ENCODE data around the gene ONECUT3.

The ONECUT3 gene

DNA sequence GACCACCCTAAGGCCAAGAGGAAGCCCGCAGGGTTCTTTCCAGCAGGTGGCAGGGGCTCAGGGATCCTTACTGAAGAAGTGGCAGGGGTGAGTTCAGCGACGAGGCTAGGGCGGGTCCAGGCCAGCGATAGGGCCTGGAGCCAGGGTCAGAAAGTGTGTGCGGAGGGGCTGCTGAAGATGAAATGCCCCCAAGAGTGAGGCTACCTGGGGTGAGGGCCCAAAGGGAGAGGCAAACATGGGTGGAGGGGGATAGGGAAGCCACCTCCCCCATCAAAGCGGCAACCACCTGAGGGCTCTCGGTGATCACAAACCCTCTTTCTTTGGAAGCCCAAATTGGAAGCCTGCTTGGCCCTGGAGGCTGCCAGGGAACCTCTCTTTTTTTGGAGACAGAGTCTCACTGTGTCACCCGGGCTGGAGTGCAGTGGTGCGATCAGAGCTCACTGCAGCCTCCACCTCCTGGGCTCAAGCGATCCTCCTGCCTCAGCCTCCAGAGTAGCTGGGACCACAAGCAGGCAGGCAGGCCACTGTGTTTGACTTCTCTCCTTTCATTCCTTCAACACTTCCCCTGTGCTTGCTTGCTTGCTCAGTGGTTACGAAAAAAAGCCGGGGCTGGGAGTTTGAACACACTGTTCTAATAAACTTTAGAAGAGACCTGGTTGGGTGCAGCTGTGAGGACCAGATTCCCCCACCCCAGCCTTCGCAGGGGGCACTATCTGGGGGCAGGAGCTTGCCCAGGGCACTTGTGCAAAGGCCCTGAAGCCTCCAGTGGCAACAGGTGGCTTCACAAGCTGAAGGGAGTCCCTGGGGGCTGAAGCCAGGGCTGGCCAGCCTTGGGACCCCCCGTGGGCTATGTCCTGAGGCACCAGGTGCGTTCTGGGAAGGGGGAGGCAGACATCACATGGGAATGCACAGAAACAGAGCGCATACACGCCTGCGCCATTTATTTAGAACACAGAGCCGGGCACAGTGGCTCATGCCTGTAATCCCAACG, 60.2 kb downstream of the ONECUT3 start:
- H3K36me3 ChIP-seq (ENCODE audit: control insufficient read depth in 1 of 2, insufficient read depth in 2 of 2, low read length in 2 of 2): peaks cover 11 to 35% of the 10 kb centered on the region in 2 donors
- peak overlapping the region; percentile 74 to 82 for H3K4me3 ChIP-seq (ENCODE audit: low read depth in 1 of 2, low read length in 2 of 2)
- H3K27ac ChIP-seq (ENCODE audit: low read depth, low read length): no peak overlapping the region
- peaks cover 6 to 14% of the 10 kb centered on the region in 2 donors for H3K4me1 ChIP-seq (ENCODE audit: control insufficient read depth in 1 of 2, insufficient read depth in 2 of 2, low read length in 2 of 2)
- no peaks in the 10 kb centered on the region for H3K9me3 ChIP-seq (ENCODE audit: control insufficient read depth in 1 of 2, low read length in 2 of 2)
- no peaks in the 10 kb centered on the region for H3K27me3 ChIP-seq (ENCODE audit: control insufficient read depth in 1 of 2, insufficient read depth in 2 of 2, low read length in 2 of 2)
- H3K9ac ChIP-seq (ENCODE audit: low read depth in 1 of 2, low read length in 2 of 2): peak overlapping the region; percentile 52 to 56

DNA sequence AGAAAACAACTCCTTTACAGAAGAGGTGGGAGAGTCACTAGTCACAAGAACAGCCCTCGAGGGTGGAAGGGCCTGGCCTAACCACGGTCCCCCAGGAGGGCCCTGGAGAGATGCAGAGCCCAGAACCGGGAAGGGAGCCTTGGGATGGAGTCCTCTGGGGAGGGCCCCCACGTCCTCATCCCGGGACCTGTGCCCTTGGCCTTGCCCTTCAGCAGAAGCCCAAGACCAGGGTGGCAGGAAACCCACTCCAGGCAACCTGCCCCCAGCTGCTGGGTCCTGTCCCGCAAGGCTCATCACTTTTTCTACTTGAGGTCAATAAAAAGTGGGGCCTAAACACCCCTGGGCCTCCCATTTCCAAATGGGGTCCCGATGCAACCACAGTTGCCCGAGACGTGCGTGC, 61.1 kb downstream of the ONECUT3 start:
- Histone ChIP-seq H3K27ac (ENCODE audit: low read depth, low read length) (no peak overlapping the region), H3K36me3 (ENCODE audit: control insufficient read depth in 1 of 2, insufficient read depth in 2 of 2, low read length in 2 of 2) (peaks cover 12 to 44% of the 10 kb centered on the region in 2 donors), H3K4me1 (ENCODE audit: control insufficient read depth in 1 of 2, insufficient read depth in 2 of 2, low read length in 2 of 2) (peaks cover 6 to 14% of the 10 kb centered on the region in 2 donors), H3K9me3 (ENCODE audit: control insufficient read depth in 1 of 2, low read length in 2 of 2) (no peaks in the 10 kb centered on the region), H3K27me3 (ENCODE audit: control insufficient read depth in 1 of 2, insufficient read depth in 2 of 2, low read length in 2 of 2) (no peaks in the 10 kb centered on the region), H3K9ac (ENCODE audit: low read depth in 1 of 2, low read length in 2 of 2) (no peak overlapping the region), H3K4me3 (ENCODE audit: low read depth in 1 of 2, low read length in 2 of 2) (no peak overlapping the region)

DNA sequence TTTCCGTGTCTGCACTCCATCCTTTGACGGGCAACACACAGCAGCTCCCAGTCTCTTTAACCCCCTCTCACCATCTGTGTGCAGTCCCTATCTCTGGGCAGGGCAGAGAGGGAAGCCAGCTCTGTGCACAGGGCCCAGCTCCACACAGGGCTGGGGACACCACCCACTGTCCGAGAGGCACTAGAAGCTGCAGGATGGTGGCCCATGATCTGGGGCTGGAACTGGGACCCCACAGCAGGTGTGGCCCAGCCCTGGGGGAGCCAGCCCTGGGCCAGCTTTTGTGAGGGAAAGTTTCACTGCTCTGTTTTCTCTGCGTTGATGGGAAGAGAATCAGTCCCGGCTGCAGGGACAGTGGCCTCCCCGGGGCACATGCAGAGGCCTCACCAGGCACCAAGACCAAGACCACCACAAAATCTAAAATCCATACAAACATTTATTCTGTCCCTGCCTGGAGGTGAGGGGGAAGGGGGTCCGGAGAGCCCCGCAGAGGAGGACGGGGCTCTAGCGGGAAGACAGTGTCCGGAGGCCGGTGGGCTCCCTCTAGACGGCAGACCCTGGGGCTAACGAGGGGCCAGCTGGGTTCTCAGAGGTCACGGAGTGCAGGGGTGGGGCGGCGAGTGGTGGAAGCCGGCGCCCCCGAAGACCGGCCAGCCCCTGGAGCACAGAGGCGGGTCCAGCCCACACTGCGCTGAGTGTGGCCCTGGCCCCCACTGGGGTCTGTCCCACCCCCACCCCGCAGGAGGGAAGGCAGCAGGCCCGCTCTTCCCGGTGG, 61.7 kb downstream of the ONECUT3 start:
- Histone ChIP-seq H3K36me3 (ENCODE audit: control insufficient read depth in 1 of 2, insufficient read depth in 2 of 2, low read length in 2 of 2) (peaks cover 12 to 51% of the 10 kb centered on the region in 2 donors), H3K4me1 (ENCODE audit: control insufficient read depth in 1 of 2, insufficient read depth in 2 of 2, low read length in 2 of 2) (peaks cover 6 to 14% of the 10 kb centered on the region in 2 donors), H3K27ac (ENCODE audit: low read depth, low read length) (no peak overlapping the region), H3K4me3 (ENCODE audit: low read depth in 1 of 2, low read length in 2 of 2) (no peak overlapping the region), H3K27me3 (ENCODE audit: control insufficient read depth in 1 of 2, insufficient read depth in 2 of 2, low read length in 2 of 2) (no peaks in the 10 kb centered on the region), H3K9me3 (ENCODE audit: control insufficient read depth in 1 of 2, low read length in 2 of 2) (no peaks in the 10 kb centered on the region), H3K9ac (ENCODE audit: low read depth in 1 of 2, low read length in 2 of 2) (no peak overlapping the region)

DNA sequence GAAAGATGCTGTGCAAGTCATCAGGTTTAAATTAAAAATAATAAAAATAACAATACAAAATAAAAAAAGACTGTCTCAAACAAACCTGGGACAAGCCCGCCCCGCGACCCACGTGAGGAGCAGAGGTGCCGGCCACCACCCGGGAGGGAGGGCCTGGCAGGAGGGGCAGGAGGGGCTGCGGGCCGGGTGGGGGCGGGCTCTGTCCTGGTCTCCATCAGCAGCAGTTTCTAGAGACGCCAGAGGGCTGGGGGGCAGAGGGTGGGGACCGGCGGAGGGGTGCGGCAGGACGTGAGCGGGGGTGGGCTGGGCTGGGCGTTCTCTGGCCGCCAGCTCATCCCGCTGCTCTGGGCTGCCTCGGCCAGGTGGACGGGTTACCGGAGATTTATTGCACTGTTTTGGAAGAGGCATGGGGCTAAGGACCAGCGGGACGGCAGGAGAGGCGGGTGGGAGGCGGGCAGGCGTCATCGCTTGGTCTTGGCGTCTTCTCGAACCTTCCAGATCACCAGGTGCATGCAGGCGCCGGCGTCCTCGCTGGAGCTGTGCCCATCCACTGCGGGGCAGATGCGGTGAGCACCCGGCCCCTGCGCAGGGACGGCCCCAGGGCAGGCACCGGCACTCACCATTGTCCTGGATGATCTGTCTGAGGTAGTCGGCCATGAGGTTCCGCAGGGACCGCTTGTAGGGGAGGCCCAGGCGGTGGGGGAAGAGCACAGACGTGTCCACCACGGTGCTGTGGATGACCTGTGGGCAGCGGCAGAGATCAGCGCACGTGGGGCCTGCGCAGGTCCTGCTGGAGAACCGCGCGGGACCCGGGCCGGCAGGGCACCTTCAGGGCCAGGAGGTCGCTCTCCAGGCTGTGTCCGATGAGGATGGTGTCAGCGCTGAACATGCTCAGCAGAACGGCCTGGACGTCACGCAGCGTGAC, 62.6 kb downstream of the ONECUT3 start:
- H3K9ac ChIP-seq (ENCODE audit: low read depth in 1 of 2, low read length in 2 of 2): no peak overlapping the region
- no peak overlapping the region for H3K27ac ChIP-seq (ENCODE audit: low read depth, low read length)
- no peaks in the 10 kb centered on the region for H3K9me3 ChIP-seq (ENCODE audit: control insufficient read depth in 1 of 2, low read length in 2 of 2)
- no peak overlapping the region for H3K4me3 ChIP-seq (ENCODE audit: low read depth in 1 of 2, low read length in 2 of 2)
- H3K36me3 ChIP-seq (ENCODE audit: control insufficient read depth in 1 of 2, insufficient read depth in 2 of 2, low read length in 2 of 2): peaks cover 12 to 57% of the 10 kb centered on the region in 2 donors
- no peaks in the 10 kb centered on the region for H3K27me3 ChIP-seq (ENCODE audit: control insufficient read depth in 1 of 2, insufficient read depth in 2 of 2, low read length in 2 of 2)
- peaks cover 6 to 14% of the 10 kb centered on the region in 2 donors for H3K4me1 ChIP-seq (ENCODE audit: control insufficient read depth in 1 of 2, insufficient read depth in 2 of 2, low read length in 2 of 2)

DNA sequence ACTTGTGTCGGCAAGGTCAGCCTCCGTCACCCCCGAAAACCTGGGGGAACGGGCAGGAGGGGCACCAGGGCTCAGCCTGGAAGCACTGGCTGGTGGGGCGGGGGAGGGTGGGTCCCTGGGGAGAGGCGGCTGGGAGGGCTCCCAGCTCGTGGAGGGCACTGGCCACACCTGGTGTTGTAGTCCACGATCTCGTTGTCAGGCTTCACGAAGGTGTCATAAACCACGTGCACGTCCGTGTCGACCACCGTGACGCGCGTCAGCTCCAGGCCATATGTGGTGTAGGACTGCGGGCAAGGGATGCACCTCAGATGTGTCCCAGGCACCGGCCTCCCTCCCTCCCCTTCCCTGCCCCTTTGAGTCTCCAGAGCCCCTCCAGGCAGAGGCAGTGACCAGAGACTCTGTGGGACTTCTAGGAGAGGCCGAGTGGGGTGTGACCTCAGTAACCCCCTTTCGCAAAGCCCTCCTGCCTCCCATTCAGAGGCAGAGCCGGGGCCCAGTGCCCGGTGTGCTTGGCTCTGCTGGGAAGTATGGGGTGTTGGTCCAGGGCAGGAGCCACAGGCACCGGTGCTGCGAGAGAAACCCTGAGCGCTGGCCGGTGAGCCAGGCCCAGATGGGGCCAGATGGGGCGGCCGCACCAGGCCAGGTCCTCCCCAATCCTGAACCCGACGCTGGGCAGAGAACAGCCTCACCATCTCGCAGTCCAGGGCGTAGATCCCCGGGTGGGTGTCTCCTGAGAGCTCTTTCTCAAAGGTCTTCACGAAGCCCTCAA, 63.4 kb downstream of the ONECUT3 start:
- H3K9ac ChIP-seq (ENCODE audit: low read depth in 1 of 2, low read length in 2 of 2): no peak overlapping the region
- no peaks in the 10 kb centered on the region for H3K27me3 ChIP-seq (ENCODE audit: control insufficient read depth in 1 of 2, insufficient read depth in 2 of 2, low read length in 2 of 2)
- H3K4me1 ChIP-seq (ENCODE audit: control insufficient read depth in 1 of 2, insufficient read depth in 2 of 2, low read length in 2 of 2): peaks cover 6 to 11% of the 10 kb centered on the region in 2 donors
- H3K4me3 ChIP-seq (ENCODE audit: low read depth in 1 of 2, low read length in 2 of 2): no peak overlapping the region
- no peaks in the 10 kb centered on the region for H3K9me3 ChIP-seq (ENCODE audit: control insufficient read depth in 1 of 2, low read length in 2 of 2)
- H3K36me3 ChIP-seq (ENCODE audit: control insufficient read depth in 1 of 2, insufficient read depth in 2 of 2, low read length in 2 of 2): peaks cover 12 to 63% of the 10 kb centered on the region in 2 donors
- no peak overlapping the region for H3K27ac ChIP-seq (ENCODE audit: low read depth, low read length)

DNA sequence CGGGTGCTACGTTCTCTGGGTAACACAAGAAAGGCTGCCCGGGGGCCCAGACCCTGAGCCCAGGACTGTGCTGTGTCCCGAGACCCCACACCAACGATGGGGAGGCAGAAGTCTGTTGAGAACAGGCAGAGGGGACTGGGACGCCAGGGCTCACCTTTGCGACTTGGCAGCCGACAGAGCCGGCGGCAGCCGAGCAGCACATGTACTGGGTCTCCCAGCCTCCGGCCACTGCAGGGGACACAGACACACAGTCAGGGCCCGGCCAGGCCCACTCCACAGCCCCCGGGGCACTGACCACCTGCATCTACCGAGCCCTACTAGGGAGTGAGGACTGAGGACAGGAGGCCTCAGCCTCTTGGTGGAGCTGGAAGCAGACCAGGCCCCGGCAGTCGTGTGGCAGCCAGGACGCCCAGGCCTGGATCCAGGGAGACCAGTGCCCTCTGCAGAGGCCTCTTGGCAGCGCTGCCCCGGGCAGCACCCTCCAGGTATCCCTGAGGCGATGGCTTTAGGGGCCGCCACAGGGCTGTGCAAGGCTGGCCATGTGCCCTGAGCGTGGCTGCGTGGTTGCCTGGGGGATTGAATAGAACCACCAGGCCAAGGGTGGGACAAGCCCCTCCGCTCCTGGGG, 64.4 kb downstream of the ONECUT3 start:
- Histone ChIP-seq H3K27me3 (ENCODE audit: control insufficient read depth in 1 of 2, insufficient read depth in 2 of 2, low read length in 2 of 2) (no peaks in the 10 kb centered on the region), H3K27ac (ENCODE audit: low read depth, low read length) (no peak overlapping the region), H3K36me3 (ENCODE audit: control insufficient read depth in 1 of 2, insufficient read depth in 2 of 2, low read length in 2 of 2) (peaks cover 16 to 73% of the 10 kb centered on the region in 2 donors)

DNA sequence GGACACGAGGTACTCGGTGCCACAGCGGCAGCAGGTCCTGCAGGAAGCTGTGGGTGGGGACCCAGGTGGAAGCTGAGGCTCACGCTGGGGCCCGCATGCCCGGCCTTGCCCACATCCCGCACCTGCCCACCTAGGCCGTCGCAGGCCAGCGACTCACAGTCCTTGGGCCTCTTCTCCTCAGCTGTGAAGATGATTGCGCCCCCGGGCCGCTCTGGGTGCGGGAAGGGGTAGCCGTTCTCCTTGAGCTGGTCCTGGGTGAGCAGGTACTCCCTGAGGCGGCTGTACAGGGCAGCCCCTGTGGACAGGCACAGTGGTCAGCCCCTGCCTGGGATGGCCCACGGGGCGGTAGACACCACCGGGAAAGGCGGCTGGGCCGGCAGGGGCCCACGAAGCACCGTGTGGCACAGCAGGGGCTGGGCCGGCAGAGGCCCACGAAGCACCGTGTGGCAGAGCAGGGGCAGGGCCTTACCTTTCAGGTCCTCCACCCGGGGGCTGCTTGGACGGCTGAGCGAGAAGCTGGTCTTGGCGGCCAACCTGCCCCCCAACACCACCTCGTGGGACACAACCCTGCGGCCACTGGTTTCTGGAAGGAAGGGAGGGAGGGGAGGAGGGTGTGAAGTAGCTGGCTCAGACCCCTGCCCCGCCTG, 65.4 kb downstream of the ONECUT3 start:
- no peaks in the 10 kb centered on the region for H3K9me3 ChIP-seq (ENCODE audit: control insufficient read depth in 1 of 2, low read length in 2 of 2)
- H3K4me1 ChIP-seq (ENCODE audit: control insufficient read depth in 1 of 2, insufficient read depth in 2 of 2, low read length in 2 of 2): no peaks in the 10 kb centered on the region
- H3K36me3 ChIP-seq (ENCODE audit: control insufficient read depth in 1 of 2, insufficient read depth in 2 of 2, low read length in 2 of 2): peaks cover 24 to 82% of the 10 kb centered on the region in 2 donors
- H3K4me3 ChIP-seq (ENCODE audit: low read depth in 1 of 2, low read length in 2 of 2): no peak overlapping the region
- no peak overlapping the region for H3K9ac ChIP-seq (ENCODE audit: low read depth in 1 of 2, low read length in 2 of 2)
- no peak overlapping the region for H3K27ac ChIP-seq (ENCODE audit: low read depth, low read length)
- H3K27me3 ChIP-seq (ENCODE audit: control insufficient read depth in 1 of 2, insufficient read depth in 2 of 2, low read length in 2 of 2): no peaks in the 10 kb centered on the region

More for the DNA sequence above, 64.4 kb downstream of the ONECUT3 start:
- Histone ChIP-seq H3K9ac (ENCODE audit: low read depth in 1 of 2, low read length in 2 of 2) (no peak overlapping the region), H3K4me1 (ENCODE audit: control insufficient read depth in 1 of 2, insufficient read depth in 2 of 2, low read length in 2 of 2) (peaks cover 6 to 9% of the 10 kb centered on the region in 2 donors), H3K4me3 (ENCODE audit: low read depth in 1 of 2, low read length in 2 of 2) (no peak overlapping the region), H3K9me3 (ENCODE audit: control insufficient read depth in 1 of 2, low read length in 2 of 2) (no peaks in the 10 kb centered on the region)

DNA sequence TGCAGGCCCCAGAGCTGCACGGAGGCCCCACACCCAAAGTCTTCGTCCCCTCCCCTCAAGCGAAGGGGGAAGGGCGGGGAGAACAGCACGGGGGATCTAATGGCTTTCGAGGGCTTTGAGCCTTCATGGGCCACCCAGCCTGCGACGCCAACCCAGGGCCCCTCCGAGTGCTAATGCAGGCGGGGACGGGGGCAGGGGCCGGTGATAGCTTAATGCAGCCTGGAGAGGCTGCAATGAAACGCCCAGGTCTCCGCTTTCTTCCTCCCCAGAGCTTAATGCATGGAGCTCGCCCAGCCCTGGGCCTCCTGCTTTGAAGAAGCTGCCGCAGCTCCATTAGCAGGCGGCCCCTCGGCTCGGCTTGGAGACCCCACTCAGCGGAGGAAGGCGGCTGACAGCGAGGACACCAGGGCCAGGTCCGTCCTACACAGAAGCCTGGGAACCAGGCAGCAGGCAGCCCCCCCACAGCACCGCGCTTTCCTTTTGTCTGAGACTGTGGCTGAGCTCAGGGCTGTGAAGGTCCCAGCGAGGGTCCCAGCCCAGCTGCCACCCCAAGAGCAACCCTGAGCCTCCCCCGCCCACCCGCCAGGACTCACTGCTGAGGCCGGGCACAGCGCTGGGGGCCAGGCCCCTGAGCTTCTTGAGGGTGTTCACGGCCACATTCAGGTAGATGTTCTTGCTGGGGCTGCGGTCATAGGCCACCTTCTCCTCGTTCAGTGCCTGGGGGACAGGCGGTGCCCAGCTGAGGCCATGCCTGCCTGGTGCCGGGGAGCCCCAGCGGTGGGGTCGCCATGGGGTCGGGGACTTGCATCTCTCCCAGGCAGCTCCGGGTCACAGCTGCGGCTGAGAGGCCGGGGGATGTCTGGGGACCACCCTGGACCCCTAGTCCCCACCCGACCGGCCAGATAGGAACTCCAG, 66.3 kb downstream of the ONECUT3 start:
- Histone ChIP-seq H3K4me1 (ENCODE audit: control insufficient read depth in 1 of 2, insufficient read depth in 2 of 2, low read length in 2 of 2) (no peaks in the 10 kb centered on the region), H3K9me3 (ENCODE audit: control insufficient read depth in 1 of 2, low read length in 2 of 2) (no peaks in the 10 kb centered on the region), H3K27me3 (ENCODE audit: control insufficient read depth in 1 of 2, insufficient read depth in 2 of 2, low read length in 2 of 2) (no peaks in the 10 kb centered on the region), H3K9ac (ENCODE audit: low read depth in 1 of 2, low read length in 2 of 2) (no peak overlapping the region), H3K27ac (ENCODE audit: low read depth, low read length) (no peak overlapping the region), H3K36me3 (ENCODE audit: control insufficient read depth in 1 of 2, insufficient read depth in 2 of 2, low read length in 2 of 2) (peaks cover 27 to 87% of the 10 kb centered on the region in 2 donors), H3K4me3 (ENCODE audit: low read depth in 1 of 2, low read length in 2 of 2) (no peak overlapping the region)

All from duodenal mucosa (tissue), 2 donors.